GM12873 (cell line): ENCODE results near the gene NRG2.

ENCODE experiments used
- CTCF ChIP-seq: IDR thresholded peaks from 2 replicates; pipeline ENCODE4 v1.5.1; 2012; ENCODE audit warnings: low read depth, mild to moderate bottlenecking, moderate library complexity, low read length, control low read depth; ENCODE audit not compliant: insufficient read depth; ENCODE audit errors: missing control alignments

The NRG2 gene

GRCh38 chr5:140041492-140042392 is 1.4 kb downstream of the NRG2 start:
- TF ChIP-seq CTCF: no peak

GRCh38 chr5:140041099-140041491 is 2.0 kb downstream of the NRG2 start:
- no peak for TF ChIP-seq CTCF

- no peak for TF ChIP-seq CTCF
These were observed 2.7 kb downstream of the NRG2 start for GRCh38 chr5:140040358-140040757.

GRCh38 chr5:140039561-140039960 is 3.5 kb downstream of the NRG2 start:
- TF ChIP-seq CTCF: no peak

GRCh38 chr5:140038373-140038957 is 4.6 kb downstream of the NRG2 start:
- TF ChIP-seq CTCF: no peak

- TF ChIP-seq CTCF: no peak
These were observed 6.1 kb downstream of the NRG2 start for GRCh38 chr5:140037012-140037411.

GRCh38 chr5:140035881-140036280 is 7.2 kb downstream of the NRG2 start:
- TF ChIP-seq CTCF: no peak
